Brain pericyte (primary cell): ENCODE measurements around the gene ARHGAP42.

ENCODE experiments used
- DNase-seq: peaks from one replicate; pipeline ENCODE4 v3.0.0-alpha.2; 2012; ENCODE audit warnings: low read depth, low spot score

ARHGAP42 gene

GRCh38 chr11:100681064-100681502 lies 6.0 kb upstream of the ARHGAP42 start:
- no peak for DNase-seq

GRCh38 chr11:100682247-100682969 lies 4.7 kb upstream of the ARHGAP42 start:
- no peak for DNase-seq

DNA sequence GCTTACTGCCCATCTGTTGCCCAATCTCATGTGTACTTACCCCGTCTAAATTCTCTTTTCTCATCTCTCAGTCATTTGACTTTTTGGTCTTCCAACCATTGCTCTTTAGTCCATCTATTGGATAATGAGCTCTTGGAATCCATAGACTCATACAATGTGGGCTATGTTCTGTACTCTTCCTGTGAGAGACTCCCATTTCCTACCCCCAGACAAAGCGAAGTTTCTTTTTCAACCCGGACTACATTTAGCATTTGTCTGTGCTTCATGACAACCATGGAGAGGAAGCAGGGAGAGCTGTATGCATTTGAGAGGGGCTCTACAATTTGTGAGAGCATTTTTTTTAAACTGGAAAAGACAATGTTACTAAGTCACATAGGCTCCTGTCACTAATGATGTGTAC lies 4.0 kb upstream of the ARHGAP42 start:
- no peak for DNase-seq

DNA sequence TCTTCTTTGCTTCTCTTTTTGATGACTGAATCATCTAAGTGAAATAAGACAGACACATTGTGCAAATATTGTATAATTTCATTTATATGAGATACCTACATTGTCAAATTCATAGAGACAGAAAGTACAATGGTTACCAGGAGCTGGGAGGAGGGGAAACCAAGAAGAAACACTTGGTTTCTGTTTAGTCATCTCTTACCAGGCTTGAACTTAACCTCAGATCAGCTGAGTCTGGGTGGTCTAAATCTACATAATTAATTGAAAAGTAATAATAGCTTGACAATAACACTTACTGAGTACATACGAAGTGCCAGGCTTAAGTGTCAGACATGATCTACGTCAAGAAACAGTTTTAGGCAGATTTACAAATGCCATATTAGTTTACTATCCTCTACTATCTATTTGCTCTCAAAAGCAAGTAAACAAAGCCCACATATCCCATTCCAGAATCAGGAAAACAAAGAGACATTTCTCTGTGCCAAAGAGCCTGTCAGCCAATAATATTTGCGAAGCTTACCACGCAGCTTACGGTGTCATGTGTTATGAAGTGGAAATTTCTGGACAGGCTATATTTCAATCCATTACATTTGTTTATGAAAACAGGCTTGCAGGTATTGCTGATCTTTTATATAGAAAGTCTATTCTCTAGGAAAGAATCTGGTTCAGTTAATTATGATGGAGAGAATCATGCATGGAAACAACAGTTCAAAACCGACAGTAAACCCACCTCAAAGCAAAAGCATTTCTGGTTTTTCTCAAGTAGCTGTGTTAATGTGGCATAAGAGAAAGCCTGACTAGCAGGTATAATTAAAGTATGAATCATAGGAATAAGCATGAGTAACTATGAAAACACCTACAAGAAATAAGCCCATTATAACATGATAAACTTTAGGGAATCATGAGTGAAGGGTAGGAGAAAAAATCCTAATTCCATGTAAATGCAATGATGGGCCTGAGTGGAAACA lies 2.7 kb upstream of the ARHGAP42 start:
- DNase-seq = no peak

DNA sequence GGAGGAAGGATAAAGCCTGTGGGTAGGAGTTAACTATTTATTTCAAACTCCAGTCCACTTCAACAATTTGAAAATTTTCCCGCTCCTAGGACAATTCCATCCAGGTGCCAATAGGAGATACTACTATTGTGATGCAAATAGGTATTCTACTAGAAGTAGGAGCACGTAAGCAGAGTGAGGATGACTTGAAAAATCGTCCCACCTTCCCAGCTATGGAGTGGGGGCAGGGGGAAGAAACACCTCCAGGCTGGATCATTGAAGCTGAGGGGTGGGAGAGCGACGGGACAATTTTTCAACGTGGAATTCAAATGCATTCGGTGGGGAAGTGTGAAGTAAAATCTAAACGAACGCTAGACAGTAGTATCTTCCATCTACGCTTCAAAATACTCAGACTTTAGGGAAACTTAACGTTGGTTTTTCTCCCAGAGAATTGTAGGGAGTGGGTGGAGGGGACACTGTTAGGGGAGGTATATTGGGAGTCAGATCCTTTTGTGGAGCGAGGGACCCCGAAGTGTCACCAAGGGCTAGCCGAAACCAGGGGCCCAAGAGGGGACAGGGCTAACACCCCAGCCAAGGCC lies 523 bp upstream of the ARHGAP42 start:
- DNase-seq = no peak

DNA sequence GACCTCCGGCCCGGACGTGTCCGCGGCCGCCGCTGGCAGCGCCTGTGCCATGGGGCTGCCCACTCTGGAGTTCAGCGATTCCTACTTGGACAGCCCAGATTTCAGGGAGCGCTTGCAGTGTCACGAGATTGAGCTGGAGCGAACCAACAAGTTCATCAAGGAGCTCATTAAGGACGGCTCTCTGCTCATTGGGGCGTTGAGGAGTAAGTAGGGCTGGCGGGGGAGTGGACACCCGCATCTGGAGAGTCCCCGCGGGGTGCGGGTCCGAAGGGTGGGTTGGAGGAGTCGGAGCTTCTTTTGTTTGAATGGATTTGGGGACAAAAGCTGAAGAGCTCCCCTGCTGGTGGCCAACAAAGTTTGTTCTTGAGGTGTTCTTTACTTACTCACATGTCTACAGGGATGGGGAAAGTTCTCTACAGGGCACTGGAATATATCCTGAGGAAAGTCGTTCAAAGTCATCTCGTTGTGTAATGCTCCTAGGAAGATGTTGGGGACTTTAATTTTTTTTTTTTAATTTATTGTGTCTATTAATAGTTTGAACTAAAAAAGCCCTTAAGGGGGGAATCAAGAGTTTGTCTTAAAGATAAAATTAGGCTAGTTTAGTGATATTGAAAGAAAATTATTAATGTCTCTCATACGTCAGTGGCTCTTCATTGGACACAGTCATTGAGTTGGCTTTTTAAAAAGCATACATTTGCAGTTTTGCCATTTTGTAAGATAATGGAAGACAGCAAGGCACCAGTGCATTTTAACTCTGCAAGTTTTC lies 725 bp downstream of the ARHGAP42 start:
- DNase-seq = peak; percentile 43

DNA sequence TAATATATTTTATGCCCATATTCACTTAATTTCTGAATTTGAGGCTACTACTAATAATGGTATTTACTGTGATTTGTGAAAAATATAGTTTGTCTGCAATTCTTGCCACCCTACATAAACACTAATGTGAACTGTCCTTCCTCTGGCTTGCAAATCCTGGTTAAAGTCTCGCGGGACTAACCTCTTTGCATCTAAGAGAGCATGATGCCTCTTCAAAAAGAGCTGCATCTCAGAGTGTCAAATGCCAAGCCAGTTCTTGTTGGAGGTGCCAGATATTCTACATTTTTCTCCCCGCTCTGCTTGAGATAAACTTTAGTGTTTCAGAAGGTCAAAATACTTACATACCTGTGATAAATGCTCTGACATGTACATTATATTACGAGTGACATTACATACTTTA lies 2.1 kb downstream of the ARHGAP42 start:
- no peak for DNase-seq

- DNase-seq = no peak
These were observed 5.0 kb downstream of the ARHGAP42 start for GRCh38 chr11:100691896-100692653.

DNA sequence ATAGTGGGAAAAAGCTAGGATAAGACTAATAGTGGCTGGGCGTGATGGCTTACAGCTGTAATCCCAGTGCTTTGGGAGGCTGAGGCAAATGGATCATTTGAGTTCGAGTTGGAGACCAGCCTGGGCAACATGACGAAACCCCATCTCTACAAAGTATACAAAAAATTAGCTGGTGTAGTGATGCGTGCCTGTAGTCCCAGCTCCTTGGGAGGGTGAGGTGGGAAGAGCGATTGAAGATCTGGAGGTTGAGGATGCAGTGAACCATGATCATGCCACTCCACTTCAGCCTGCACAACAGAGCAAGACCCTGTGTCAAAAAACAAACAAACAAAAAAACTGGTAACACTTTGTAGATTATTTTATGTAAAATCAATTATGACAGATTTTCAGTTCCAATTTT lies 8.8 kb downstream of the ARHGAP42 start:
- DNase-seq = no peak

GRCh38 chr11:100703139-100703538 lies 16.1 kb downstream of the ARHGAP42 start:
- DNase-seq = no peak

DNA sequence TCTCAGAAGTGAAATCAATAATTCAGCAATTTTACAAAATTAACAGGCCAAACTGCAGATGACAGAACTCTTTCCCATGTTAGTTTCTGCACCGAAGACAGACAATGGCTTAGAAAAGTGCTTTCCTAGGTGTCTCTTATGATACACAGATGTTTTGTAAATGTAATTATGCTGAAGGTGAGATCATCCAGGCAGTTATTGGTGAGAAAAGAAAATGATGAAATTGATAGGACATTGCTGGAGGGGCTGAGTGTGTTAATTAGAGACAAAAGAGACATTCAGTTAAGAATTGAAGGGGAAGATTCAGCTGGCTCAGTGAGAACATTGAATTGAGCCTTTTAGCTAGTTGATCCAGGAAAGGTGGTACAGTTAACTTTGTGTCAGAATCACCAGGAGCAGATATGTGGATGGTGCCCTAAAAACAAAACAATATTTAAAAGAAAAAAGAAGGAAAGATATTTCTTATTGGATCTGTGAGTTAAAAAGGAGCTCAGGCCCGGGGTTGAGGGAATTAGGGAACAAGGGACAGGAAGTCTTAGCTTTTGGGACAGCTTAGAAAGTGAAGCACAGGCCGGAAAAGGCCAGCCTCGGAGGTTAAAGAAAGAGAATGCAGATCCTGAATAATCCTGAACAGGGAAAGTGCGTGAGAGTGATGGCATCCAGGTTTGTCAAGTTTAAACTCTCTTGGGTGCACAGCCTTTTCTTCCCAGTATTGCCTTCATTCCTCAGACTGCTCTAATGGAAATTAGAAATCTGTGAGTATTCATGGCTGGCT lies 16.9 kb downstream of the ARHGAP42 start:
- DNase-seq = no peak

- DNase-seq = no peak
These were observed 18.4 kb downstream of the ARHGAP42 start for GRCh38 chr11:100705447-100705846.

DNA sequence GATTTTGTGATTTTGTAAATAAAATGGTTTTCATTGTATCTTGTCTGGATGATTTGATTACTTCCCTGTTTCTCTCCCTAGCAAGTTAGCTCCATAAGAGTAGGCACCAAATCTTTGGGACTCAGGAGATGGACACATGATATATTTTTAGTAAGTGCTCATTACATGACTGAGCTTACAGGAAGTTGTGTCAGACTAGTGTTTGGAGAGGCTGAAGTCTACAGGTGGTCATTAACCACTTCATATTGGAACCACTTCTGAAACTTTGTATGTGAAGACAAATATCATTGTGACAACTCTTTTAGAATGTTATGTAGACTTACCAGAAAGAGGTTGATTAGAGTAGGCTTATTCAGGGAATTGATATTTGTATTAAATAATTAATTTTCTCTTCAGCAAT lies 19.1 kb downstream of the ARHGAP42 start:
- DNase-seq = no peak

- DNase-seq = no peak
These were observed 22.3 kb downstream of the ARHGAP42 start for GRCh38 chr11:100709233-100709957.

- DNase-seq = no peak
These were observed 24.9 kb downstream of the ARHGAP42 start for GRCh38 chr11:100711984-100712383.

DNA sequence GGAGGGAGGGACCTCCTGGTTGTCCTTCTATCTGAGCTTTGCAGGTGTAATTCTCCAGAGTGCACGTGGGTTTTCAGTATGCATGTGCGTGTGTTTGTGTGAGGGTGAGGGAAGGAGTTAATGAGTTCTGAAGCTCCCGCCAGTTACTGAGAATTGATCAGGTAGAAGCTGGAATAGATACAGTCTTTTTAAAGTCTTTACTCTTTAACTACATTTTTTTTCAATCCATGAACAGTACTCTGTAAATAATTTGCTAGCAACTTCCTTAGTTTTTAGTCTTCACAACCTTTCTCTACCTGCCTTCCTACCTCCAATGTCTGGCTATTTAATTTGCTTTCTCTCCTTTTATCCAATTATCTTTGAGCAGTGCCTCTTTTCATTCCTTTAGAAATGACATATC lies 25.5 kb downstream of the ARHGAP42 start:
- no peak for DNase-seq

- no peak for DNase-seq
These were observed 28.2 kb downstream of the ARHGAP42 start for GRCh38 chr11:100715165-100715761.

GRCh38 chr11:100716838-100717237 lies 29.8 kb downstream of the ARHGAP42 start:
- DNase-seq = no peak

GRCh38 chr11:100719362-100719761 lies 32.3 kb downstream of the ARHGAP42 start:
- no peak for DNase-seq
